ENCODE results near the gene HERPUD1. TPM values are rescaled to one million over a fixed set of nuclear protein-coding genes. Genes with fewer than 3 reads are reported as not detected.
A peak's percentile ranks its signal among the peaks of the same experiment; 100 is the strongest.
"Not testable (repeated sequence)": the region's sequence is repeated elsewhere in the genome, so short reads cannot be mapped to it uniquely, and the experiment has no call there.

Gene HERPUD1
- total RNA-seq, 1 donor from 2014 or later = 60.8 TPM

- Mint-ChIP-seq H3K9me3 (ENCODE audit: unreplicated experiment) (no peaks in the 10 kb centered on the region), H3K36me3 (ENCODE audit: low read depth, unreplicated experiment) (no peaks in the 10 kb centered on the region), H3K27me3 (ENCODE audit: unreplicated experiment) (peaks cover 13% of the 10 kb centered on the region), H3K27ac (ENCODE audit: unreplicated experiment) (no peak within 1 kb of the TSS), H3K4me1 (ENCODE audit: unreplicated experiment) (peaks cover 8% of the 10 kb centered on the region), H3K4me3 (ENCODE audit: unreplicated experiment) (peak within 1 kb of the TSS; percentile 89)
- DNase-seq (ENCODE audit: low spot score) = peak; percentile 60
- no peak for TF ChIP-seq CTCF (IDR thresholded peaks at IDR 0.05; ENCODE audit: unreplicated experiment)
These were observed 57.3 kb downstream of the HERPUD1 start, which contains the start of gene NLRC5 for GRCh38 chr16:56988948-56989945. NLRC5 (plus strand) TSS chr16:56989557; CDS start chr16:57020713, 31,156 bp downstream.

- Mint-ChIP-seq H3K9me3 (ENCODE audit: unreplicated experiment) (no peaks in the 10 kb centered on the region), H3K4me1 (ENCODE audit: unreplicated experiment) (peaks cover 8% of the 10 kb centered on the region), H3K27me3 (ENCODE audit: unreplicated experiment) (peaks cover 13% of the 10 kb centered on the region), H3K4me3 (ENCODE audit: unreplicated experiment) (peak overlapping the region; percentile 89), H3K36me3 (ENCODE audit: low read depth, unreplicated experiment) (no peaks in the 10 kb centered on the region), H3K27ac (ENCODE audit: unreplicated experiment) (no peak overlapping the region)
- no peak for DNase-seq (ENCODE audit: low spot score)
- TF ChIP-seq CTCF (IDR thresholded peaks at IDR 0.05; ENCODE audit: unreplicated experiment) = no peak
These were observed 58.0 kb downstream of the HERPUD1 start for GRCh38 chr16:56989988-56990387.

GRCh38 chr16:56990407-56991286 lies 58.7 kb downstream of the HERPUD1 start:
- Mint-ChIP-seq H3K27ac (ENCODE audit: unreplicated experiment) (no peak overlapping the region), H3K27me3 (ENCODE audit: unreplicated experiment) (peaks cover 12% of the 10 kb centered on the region), H3K4me3 (ENCODE audit: unreplicated experiment) (peak overlapping the region; percentile 89), H3K36me3 (ENCODE audit: low read depth, unreplicated experiment) (no peaks in the 10 kb centered on the region), H3K9me3 (ENCODE audit: unreplicated experiment) (no peaks in the 10 kb centered on the region), H3K4me1 (ENCODE audit: unreplicated experiment) (peaks cover 8% of the 10 kb centered on the region)
- no peak for DNase-seq (ENCODE audit: low spot score)
- TF ChIP-seq CTCF (IDR thresholded peaks at IDR 0.05; ENCODE audit: unreplicated experiment) = no peak

GRCh38 chr16:56992431-56992830 lies 60.5 kb downstream of the HERPUD1 start:
- not testable (repeated sequence) for DNase-seq (ENCODE audit: low spot score); H3K4me1 Mint-ChIP-seq (ENCODE audit: unreplicated experiment); H3K9me3 Mint-ChIP-seq (ENCODE audit: unreplicated experiment); H3K27me3 Mint-ChIP-seq (ENCODE audit: unreplicated experiment); H3K27ac Mint-ChIP-seq (ENCODE audit: unreplicated experiment); H3K4me3 Mint-ChIP-seq (ENCODE audit: unreplicated experiment); H3K36me3 Mint-ChIP-seq (ENCODE audit: low read depth, unreplicated experiment)

- no peak for TF ChIP-seq CTCF (IDR thresholded peaks at IDR 0.05; ENCODE audit: unreplicated experiment)
- peaks cover 8% of the 10 kb centered on the region for H3K4me1 Mint-ChIP-seq (ENCODE audit: unreplicated experiment)
- H3K36me3 Mint-ChIP-seq (ENCODE audit: low read depth, unreplicated experiment) = no peaks in the 10 kb centered on the region
- no peaks in the 10 kb centered on the region for H3K9me3 Mint-ChIP-seq (ENCODE audit: unreplicated experiment)
- DNase-seq (ENCODE audit: low spot score) = no peak
- no peak overlapping the region for H3K27ac Mint-ChIP-seq (ENCODE audit: unreplicated experiment)
- H3K4me3 Mint-ChIP-seq (ENCODE audit: unreplicated experiment) = no peak overlapping the region
- peaks cover 6% of the 10 kb centered on the region for H3K27me3 Mint-ChIP-seq (ENCODE audit: unreplicated experiment)
These were observed 61.3 kb downstream of the HERPUD1 start for GRCh38 chr16:56993204-56993603.
